Neutrophil (primary cell): ENCODE results near the gene CLMN.

Source experiments
- H3K27ac ChIP-seq: fragments of 200-600 bp; sonication (generic); 2 replicates; pipeline ENCODE4 v1.5.1; 2016; ENCODE audit warnings: mild to moderate bottlenecking, moderate library complexity
- H3K27me3 ChIP-seq: fragments of 200-600 bp; sonication (generic); 2 replicates; pipeline ENCODE4 v1.6.0; 2016; ENCODE audit warnings: mild to moderate bottlenecking
- H3K36me3 ChIP-seq: fragments of 200-600 bp; sonication (generic); 2 replicates; pipeline ENCODE4 v1.5.1; 2017
- H3K4me1 ChIP-seq, 2 experiments: fragments of 200-600 bp in 1 of 2; sonication (generic) in 1 of 2; 1 replicate in 1 of 2; 2 replicates in 1 of 2; pipeline versions ENCODE4 v1.5.1 to v1.6.1; 2013 to 2016; ENCODE audit warnings: low read depth in 1 of 2, low read length in 1 of 2, mild to moderate bottlenecking in 1 of 2, moderate library complexity in 1 of 2; ENCODE audit not compliant: control insufficient read depth in 1 of 2, insufficient read depth in 1 of 2
- H3K4me3 ChIP-seq, 2 experiments: fragments of 200-600 bp in 1 of 2; sonication (generic) in 1 of 2; 1 replicate in 1 of 2; 2 replicates in 1 of 2; pipeline ENCODE4 v1.5.1; 2013 to 2016; ENCODE audit warnings: low read depth in 1 of 2, low read length in 1 of 2, mild to moderate bottlenecking in 1 of 2, moderate library complexity in 1 of 2
- H3K9me3 ChIP-seq: fragments of 200-600 bp; sonication (generic); 2 replicates; pipeline ENCODE4 v1.5.1; 2016
- CTCF ChIP-seq: fragments of 200-600 bp; sonication (generic); IDR thresholded peaks from 2 replicates; pipeline ENCODE4 v1.5.1; 2016; ENCODE audit warnings: antibody characterized with exemption

CLMN gene

GRCh38 chr14:95252219-95252618, 67.5 kb downstream of the CLMN start:
- H3K4me1 ChIP-seq: peaks cover 0 to 2% of the 10 kb centered on the region in 2 experiments
- no peaks in the 10 kb centered on the region for H3K36me3 ChIP-seq
- H3K27me3 ChIP-seq: no peaks in the 10 kb centered on the region
- no peak for TF ChIP-seq CTCF
- H3K9me3 ChIP-seq: no peaks in the 10 kb centered on the region
- no peak overlapping the region for H3K4me3 ChIP-seq
- no peak overlapping the region for H3K27ac ChIP-seq

DNA sequence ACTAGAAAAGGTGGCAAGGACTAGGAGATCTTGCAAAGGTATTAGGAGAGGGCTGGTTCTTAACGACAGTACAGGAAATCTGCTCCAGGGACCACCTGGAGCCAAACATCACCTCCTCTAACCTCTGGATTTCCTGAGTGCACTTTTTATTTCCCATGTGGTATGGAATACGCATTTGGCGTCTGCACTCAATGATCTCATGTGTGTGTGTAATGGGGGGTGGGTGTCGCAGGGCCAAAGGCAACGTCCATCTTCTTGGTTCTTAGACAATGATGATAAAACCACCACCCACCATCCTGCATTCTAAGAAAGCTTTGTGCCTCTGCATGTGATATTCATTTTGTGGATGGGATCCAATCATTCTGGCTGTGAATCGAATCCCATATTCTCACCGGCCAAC, 68.8 kb downstream of the CLMN start:
- no peak for TF ChIP-seq CTCF
- no peaks in the 10 kb centered on the region for H3K9me3 ChIP-seq
- no peaks in the 10 kb centered on the region for H3K27me3 ChIP-seq
- H3K4me1 ChIP-seq: peaks cover 0 to under 1% of the 10 kb centered on the region in 2 experiments
- H3K36me3 ChIP-seq: no peaks in the 10 kb centered on the region
- H3K4me3 ChIP-seq: no peak overlapping the region
- no peak overlapping the region for H3K27ac ChIP-seq

DNA sequence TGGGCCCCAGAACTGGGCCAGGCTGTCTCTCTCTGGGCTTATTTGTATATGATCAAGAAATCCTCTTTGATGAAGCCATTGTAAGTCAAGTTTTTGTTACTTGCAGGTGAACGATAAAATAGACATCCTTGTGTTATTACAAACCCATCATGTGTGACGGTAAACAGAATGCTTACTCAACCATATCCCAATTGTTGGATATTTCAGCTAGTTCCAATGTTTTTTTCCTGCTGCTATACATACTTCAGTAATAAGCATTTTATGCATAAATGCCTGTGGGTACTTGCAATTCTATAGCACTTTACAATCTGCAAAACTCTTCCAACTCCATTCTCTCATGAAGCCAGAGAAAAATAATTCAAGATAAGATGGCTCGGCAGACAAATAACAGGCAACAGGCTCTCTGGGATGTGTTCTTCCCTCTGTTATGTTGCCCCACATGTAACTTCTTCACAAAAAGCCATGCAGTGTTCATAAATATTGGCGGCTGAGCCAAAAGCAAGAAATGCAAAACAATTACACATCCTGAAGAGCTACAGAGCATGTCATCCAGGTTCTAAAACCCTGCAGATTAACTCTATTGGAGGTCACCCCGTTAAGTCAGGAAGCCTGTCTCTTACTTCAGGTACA, 69.5 kb downstream of the CLMN start:
- no peaks in the 10 kb centered on the region for H3K4me1 ChIP-seq
- no peak overlapping the region for H3K27ac ChIP-seq
- H3K27me3 ChIP-seq: no peaks in the 10 kb centered on the region
- H3K36me3 ChIP-seq: no peaks in the 10 kb centered on the region
- H3K9me3 ChIP-seq: no peaks in the 10 kb centered on the region
- TF ChIP-seq CTCF: no peak
- no peak overlapping the region for H3K4me3 ChIP-seq

- Histone ChIP-seq H3K4me3 (no peak overlapping the region), H3K4me1 (no peaks in the 10 kb centered on the region), H3K27ac (no peak overlapping the region), H3K9me3 (no peaks in the 10 kb centered on the region), H3K36me3 (no peaks in the 10 kb centered on the region), H3K27me3 (no peaks in the 10 kb centered on the region)
- TF ChIP-seq CTCF: no peak
Measured at GRCh38 chr14:95248432-95248831, 71.3 kb downstream of the CLMN start.

DNA sequence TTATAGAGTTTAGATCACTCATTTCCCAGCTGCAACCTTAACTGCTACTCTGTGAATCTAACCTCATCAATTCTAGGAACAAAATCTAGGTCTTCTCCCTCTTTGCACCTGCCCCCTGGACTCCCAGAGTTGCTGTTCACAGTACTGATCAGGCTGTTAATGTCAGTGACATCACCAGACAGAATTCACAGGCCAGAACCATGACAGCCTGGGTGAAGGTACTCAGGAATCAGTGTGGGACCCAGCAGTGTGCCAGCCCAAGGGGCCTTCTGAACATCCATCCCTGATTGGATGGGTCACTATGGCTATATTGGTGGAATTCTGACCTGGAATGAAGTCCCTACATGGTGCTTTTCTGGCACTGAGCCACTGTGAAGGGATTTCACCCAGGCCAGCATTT, 72.8 kb downstream of the CLMN start:
- no peaks in the 10 kb centered on the region for H3K4me1 ChIP-seq
- no peaks in the 10 kb centered on the region for H3K36me3 ChIP-seq
- no peaks in the 10 kb centered on the region for H3K27me3 ChIP-seq
- H3K4me3 ChIP-seq: no peak overlapping the region
- no peak overlapping the region for H3K27ac ChIP-seq
- no peak for TF ChIP-seq CTCF
- no peaks in the 10 kb centered on the region for H3K9me3 ChIP-seq

GRCh38 chr14:95245334-95245733, 74.4 kb downstream of the CLMN start:
- TF ChIP-seq CTCF: no peak

More at GRCh38 chr14:95245334-95245733, 74.4 kb downstream of the CLMN start:
- Histone ChIP-seq H3K27ac (no peak overlapping the region), H3K36me3 (no peaks in the 10 kb centered on the region), H3K4me3 (no peak overlapping the region), H3K4me1 (no peaks in the 10 kb centered on the region), H3K9me3 (no peaks in the 10 kb centered on the region), H3K27me3 (no peaks in the 10 kb centered on the region)
